Lower leg skin (tissue), 4 donors: Measurements from ENCODE around the gene DRGX. TPM values are rescaled to one million over a fixed set of nuclear protein-coding genes. Genes with fewer than 3 reads are reported as not detected.

Experiments
- DNase-seq, 2 donors: peaks; one replicate each; pipeline ENCODE4 v3.0.0-alpha.2; 2019; ENCODE audit warnings: low spot score in 2 of 2
- H3K4me3 ChIP-seq: fragments of 200-600 bp; sonication (generic); 2 replicates; pipeline ENCODE4 v1.5.1; 2017; ENCODE audit warnings: mild to moderate bottlenecking, low read depth; ENCODE audit not compliant: poor library complexity, severe bottlenecking
- CTCF ChIP-seq, 3 donors: fragments of 450-650 bp; IDR thresholded peaks; one replicate each; pipeline ENCODE4 v1.5.1; 2016; ENCODE audit warnings: antibody characterized with exemption in 3 of 3, mild to moderate bottlenecking in 3 of 3, moderate library complexity in 2 of 3
- POLR2A ChIP-seq, 2 donors: fragments of 450-650 bp; IDR thresholded peaks; one replicate each; pipeline ENCODE4 v1.6.1; 2016 to 2017; ENCODE audit warnings: antibody characterized with exemption in 2 of 2, mild to moderate bottlenecking in 1 of 2, moderate library complexity in 1 of 2
- WGBS, 2 donors: methylation state at CpG; one replicate each; pipeline ENCODE4 v1.1.5; 2018; 5-methylcytosine and 5-hydroxymethylcytosine counted together
- intact Hi-C: fragments of 100-400 bp; cut with DNase I; formaldehyde crosslinking; loops from one replicate; pipeline ENCODE4 v1.15.0; 2023; ENCODE audit warnings: low total_unique reads
- total RNA-seq, 4 donors: library from RNA; depleted of rRNA; stranded (reverse); fragments of >200 nt; gene quantifications; one replicate each; pipeline ENCODE4 v1.1.0, GENCODE V29; 2016

DRGX gene
- total RNA-seq, 4 donors from 2014 or later: not detected

GRCh38 chr10:49359349-49360270 is 36.3 kb downstream of the DRGX start:
- no peak overlapping the region for H3K4me3 ChIP-seq
- intact Hi-C loops: no loop called here
- no peak for DNase-seq
- TF ChIP-seq POLR2A (IDR thresholded peaks at IDR 0.05) (no peak), CTCF (IDR thresholded peaks at IDR 0.05) (no peak)
- 40 to 56% methylated on average over 11 to 12 of the region's 13 CpGs for WGBS, 2 donors

- no peak for DNase-seq
- TF ChIP-seq CTCF (IDR thresholded peaks at IDR 0.05) (no peak), POLR2A (IDR thresholded peaks at IDR 0.05) (no peak)
- intact Hi-C loops: no loop called here
- no peak overlapping the region for H3K4me3 ChIP-seq
- 81 to 86% methylated on average over 2 of the region's 2 CpGs for WGBS, 2 donors
These were observed 38.0 kb downstream of the DRGX start for GRCh38 chr10:49357910-49358309.

- intact Hi-C loops: no loop called here
- no peak for TF ChIP-seq CTCF (IDR thresholded peaks at IDR 0.05)
- no peak for TF ChIP-seq POLR2A (IDR thresholded peaks at IDR 0.05)
- WGBS, 2 donors: 32 to 65% methylated on average over 1 of the region's 1 CpG
- no peak overlapping the region for H3K4me3 ChIP-seq
- no peak for DNase-seq
These were observed 38.9 kb downstream of the DRGX start for GRCh38 chr10:49356944-49357343.

GRCh38 chr10:49356181-49356580 is 39.7 kb downstream of the DRGX start:
- TF ChIP-seq POLR2A (IDR thresholded peaks at IDR 0.05) (no peak), CTCF (IDR thresholded peaks at IDR 0.05) (no peak)
- intact Hi-C loops: no loop called here
- WGBS, 2 donors: 75 to 81% methylated on average over 4 of the region's 4 CpGs
- no peak for DNase-seq
- no peak overlapping the region for H3K4me3 ChIP-seq

- no peak overlapping the region for H3K4me3 ChIP-seq
- 87 to 93% methylated on average over 3 of the region's 3 CpGs for WGBS, 2 donors
- TF ChIP-seq POLR2A (IDR thresholded peaks at IDR 0.05): no peak
- no peak for TF ChIP-seq CTCF (IDR thresholded peaks at IDR 0.05)
- no peak for DNase-seq
- intact Hi-C loops: no loop called here
These were observed 40.7 kb downstream of the DRGX start for GRCh38 chr10:49355221-49355620.
